Liver (tissue), 9 donors: ENCODE measurements around the gene PARVB. TPM values are rescaled to one million over a fixed set of nuclear protein-coding genes. Genes with fewer than 3 reads are reported as not detected.

Source experiments
- DNase-seq: peaks from one replicate; pipeline ENCODE4 v3.0.0-alpha.2; 2017; ENCODE audit warnings: low spot score
- H3K27ac ChIP-seq, 2 donors: one replicate each; pipeline ENCODE4 v1.7.0; 2013; ENCODE audit warnings: inconsistent platforms in 2 of 2, low read length in 2 of 2, control low read depth in 1 of 2, low read depth in 1 of 2, mild to moderate bottlenecking in 1 of 2
- H3K27me3 ChIP-seq, 4 donors: one replicate each; pipeline versions ENCODE4 v1.6.1 to v1.7.0; 2013; ENCODE audit warnings: low read length in 3 of 4, inconsistent platforms in 1 of 4, mild to moderate bottlenecking in 1 of 4, moderate library complexity in 1 of 4; ENCODE audit not compliant: control insufficient read depth in 4 of 4, insufficient read depth in 4 of 4
- H3K36me3 ChIP-seq, 4 donors: one replicate each; pipeline versions ENCODE4 v1.6.1 to v1.7.0; 2013; ENCODE audit warnings: low read length in 3 of 4, mild to moderate bottlenecking in 3 of 4, low read depth in 1 of 4, moderate library complexity in 1 of 4; ENCODE audit not compliant: control insufficient read depth in 4 of 4, insufficient read depth in 3 of 4
- H3K4me1 ChIP-seq, 4 donors: one replicate each; pipeline versions ENCODE4 v1.6.1 to v1.7.0; 2013; ENCODE audit warnings: low read length in 3 of 4, mild to moderate bottlenecking in 3 of 4, moderate library complexity in 1 of 4; ENCODE audit not compliant: control insufficient read depth in 4 of 4, insufficient read depth in 4 of 4
- H3K4me3 ChIP-seq, 3 donors: one replicate each; pipeline versions ENCODE4 v1.6.1 to v1.7.0; 2013; ENCODE audit warnings: low read length in 3 of 3, control low read depth in 1 of 3, low read depth in 1 of 3, mild to moderate bottlenecking in 1 of 3
- H3K9ac ChIP-seq, 2 donors: one replicate each; pipeline ENCODE4 v1.7.0; 2013; ENCODE audit warnings: low read length in 2 of 2, mild to moderate bottlenecking in 2 of 2, moderate library complexity in 2 of 2, control low read depth in 1 of 2, low read depth in 1 of 2
- H3K9me3 ChIP-seq, 4 donors: one replicate each; pipeline versions ENCODE4 v1.6.1 to v1.7.0; 2013; ENCODE audit warnings: low read length in 3 of 4; ENCODE audit not compliant: control insufficient read depth in 4 of 4
- ATF3 ChIP-seq: IDR thresholded peaks from 2 replicates; pipeline ENCODE4 v1.6.1; 2016; ENCODE audit warnings: antibody characterized with exemption
- CTCF ChIP-seq: fragments of 150-350 bp; IDR thresholded peaks from 2 replicates; pipeline ENCODE4 v1.5.1; 2017; ENCODE audit warnings: improper control_type of control experiment, low read depth, low read length; ENCODE audit not compliant: missing input control
- EGR1 ChIP-seq, 2 donors: IDR thresholded peaks; 2 replicates each; pipeline ENCODE4 v1.6.1; 2016 to 2018; ENCODE audit warnings: antibody characterized with exemption in 2 of 2, low read depth in 2 of 2
- FOXA1 ChIP-seq: IDR thresholded peaks from 2 replicates; pipeline ENCODE4 v1.6.1; 2016; ENCODE audit warnings: antibody characterized with exemption
- FOXA2 ChIP-seq: IDR thresholded peaks from 2 replicates; pipeline ENCODE4 v1.6.1; 2016; ENCODE audit warnings: antibody characterized with exemption
- GABPA ChIP-seq, 2 donors: IDR thresholded peaks in 1 of 2; conservative IDR thresholded peaks in 1 of 2; 2 replicates each; pipeline ENCODE4 v1.6.1; 2016; ENCODE audit warnings: antibody characterized with exemption in 2 of 2, mild to moderate bottlenecking in 1 of 2, moderate library complexity in 1 of 2
- HNF4A ChIP-seq, 2 donors: conservative IDR thresholded peaks; 2 replicates each; pipeline ENCODE4 v1.6.1; 2016; ENCODE audit warnings: antibody characterized with exemption in 2 of 2, mild to moderate bottlenecking in 2 of 2
- MAX ChIP-seq: IDR thresholded peaks from 2 replicates; pipeline ENCODE4 v1.6.1; 2016; ENCODE audit warnings: antibody characterized with exemption
- RXRA ChIP-seq, 2 donors: IDR thresholded peaks; 2 replicates each; pipeline ENCODE4 v1.6.1; 2017 to 2018; ENCODE audit warnings: antibody characterized with exemption in 2 of 2, mild to moderate bottlenecking in 1 of 2
- SP1 ChIP-seq: IDR thresholded peaks from 2 replicates; pipeline ENCODE4 v1.6.1; 2018; ENCODE audit warnings: antibody characterized with exemption, mild to moderate bottlenecking
- TAF1 ChIP-seq: conservative IDR thresholded peaks from 2 replicates; pipeline ENCODE4 v1.6.1; 2016; ENCODE audit warnings: antibody characterized with exemption, mild to moderate bottlenecking
- WGBS: extraction: QIAGEN DNeasy Blood & Tissue Kit; methylation state at CpG from one replicate; pipeline ENCODE4 v1.1.7; 2013; 5-methylcytosine and 5-hydroxymethylcytosine counted together
- polyA plus RNA-seq, 2 donors: library from polyadenylated mRNA; stranded (reverse) in 1 of 2; unstranded in 1 of 2; fragments of 200-250 nt in 1 of 2; fragments of >200 nt in 1 of 2; fragmentation: Nextera tagmentation in 1 of 2; extraction: Ambion mirVana in 1 of 2; gene quantifications; one replicate each; pipeline versions ENCODE4 v1.2.1 to v1.2.3, GENCODE V29; 2013 to 2015
- total RNA-seq, 2 donors: library from RNA; depleted of rRNA; stranded (reverse); fragments of >200 nt; gene quantifications; one replicate each; pipeline ENCODE4 v1.2.3, GENCODE V29; 2014
- TF ChIP-seq, protein P1 (sequence below): IDR thresholded peaks from 2 replicates; pipeline ENCODE4 v1.6.1; 2016; ENCODE audit warnings: antibody characterized with exemption
- TF ChIP-seq, protein P2 (sequence below): IDR thresholded peaks from 2 replicates; pipeline ENCODE4 v1.6.1; 2016; ENCODE audit warnings: antibody characterized with exemption, mild to moderate bottlenecking
- donor health status: healthy.
- donor health status: healthy.
- donor health status: healthy.
- donor health status: healthy.
- donor health status: healthy.

PARVB gene
- total and polyA plus RNA-seq, 4 donors: 3.2 to 55.5 (median 17.7) TPM

DNA sequence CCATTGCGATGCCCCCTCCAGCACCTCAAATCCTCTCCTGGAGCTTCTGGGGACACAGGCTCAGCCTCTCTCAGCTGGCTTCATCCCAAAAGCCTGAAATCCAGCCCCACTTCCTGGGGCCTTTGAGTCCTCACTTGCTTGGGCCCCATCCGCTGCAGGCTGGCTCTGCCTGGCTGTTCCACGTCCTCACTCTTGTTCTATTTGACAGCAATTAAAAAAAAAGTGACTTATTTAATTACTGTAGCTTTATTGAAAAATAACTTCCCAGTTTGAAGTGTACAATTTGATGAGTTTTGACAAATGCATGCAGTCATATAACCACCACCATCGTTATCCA, 183.8 kb downstream of the PARVB start:
- no peak overlapping the region for H3K27ac ChIP-seq
- H3K27me3 ChIP-seq: no peaks in the 10 kb centered on the region
- H3K4me3 ChIP-seq: no peak overlapping the region
- H3K4me1 ChIP-seq: no peaks in the 10 kb centered on the region
- H3K9ac ChIP-seq: no peak overlapping the region
- WGBS: 84% methylated on average over 4 of the region's 4 CpGs
- no peak for TF ChIP-seq ATF3
- TF ChIP-seq, protein P1, sequence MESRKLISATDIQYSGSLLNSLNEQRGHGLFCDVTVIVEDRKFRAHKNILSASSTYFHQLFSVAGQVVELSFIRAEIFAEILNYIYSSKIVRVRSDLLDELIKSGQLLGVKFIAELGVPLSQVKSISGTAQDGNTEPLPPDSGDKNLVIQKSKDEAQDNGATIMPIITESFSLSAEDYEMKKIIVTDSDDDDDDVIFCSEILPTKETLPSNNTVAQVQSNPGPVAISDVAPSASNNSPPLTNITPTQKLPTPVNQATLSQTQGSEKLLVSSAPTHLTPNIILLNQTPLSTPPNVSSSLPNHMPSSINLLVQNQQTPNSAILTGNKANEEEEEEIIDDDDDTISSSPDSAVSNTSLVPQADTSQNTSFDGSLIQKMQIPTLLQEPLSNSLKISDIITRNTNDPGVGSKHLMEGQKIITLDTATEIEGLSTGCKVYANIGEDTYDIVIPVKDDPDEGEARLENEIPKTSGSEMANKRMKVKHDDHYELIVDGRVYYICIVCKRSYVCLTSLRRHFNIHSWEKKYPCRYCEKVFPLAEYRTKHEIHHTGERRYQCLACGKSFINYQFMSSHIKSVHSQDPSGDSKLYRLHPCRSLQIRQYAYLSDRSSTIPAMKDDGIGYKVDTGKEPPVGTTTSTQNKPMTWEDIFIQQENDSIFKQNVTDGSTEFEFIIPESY: no peak
- TF ChIP-seq GABPA (IDR thresholded peaks at IDR 0.05 in 1 of 2, conservative IDR thresholded peaks at IDR 0.05 in 1 of 2): no peak
- TF ChIP-seq FOXA1: no peak
- TF ChIP-seq EGR1 (IDR thresholded peaks at IDR 0.05; ENCODE audit: low read depth in 2 of 2): no peak
- TF ChIP-seq CTCF: no peak
- no peak for TF ChIP-seq MAX
- H3K9me3 ChIP-seq: peaks cover 0 to 5% (median 3%) of the 10 kb centered on the region in 4 donors
- no peak for DNase-seq
- H3K36me3 ChIP-seq: no peaks in the 10 kb centered on the region

DNA sequence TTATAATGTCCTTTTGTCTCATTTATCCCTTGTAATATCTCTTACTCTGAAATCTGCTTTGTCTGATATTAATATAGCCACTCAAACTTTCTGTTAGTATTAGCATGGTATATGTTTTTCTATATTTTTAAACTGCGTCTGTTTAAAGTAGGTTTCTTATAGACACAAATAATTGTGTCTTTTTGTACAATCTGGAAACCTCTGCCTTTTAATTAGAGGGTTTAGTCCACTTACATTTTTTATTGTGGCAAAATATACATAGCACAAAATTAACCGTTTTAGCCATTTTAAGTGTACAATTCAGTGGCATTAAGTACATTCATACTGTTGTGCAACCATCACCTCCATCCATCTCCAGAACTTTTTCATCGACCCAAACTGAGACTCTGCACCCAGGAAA, 185.2 kb downstream of the PARVB start:
- TF ChIP-seq, protein P1: no peak
- TF ChIP-seq FOXA2: no peak
- TF ChIP-seq RXRA (IDR thresholded peaks at IDR 0.05): no peak
- TF ChIP-seq GABPA (IDR thresholded peaks at IDR 0.05 in 1 of 2, conservative IDR thresholded peaks at IDR 0.05 in 1 of 2): no peak
- TF ChIP-seq HNF4A (conservative IDR thresholded peaks at IDR 0.05): no peak
- TF ChIP-seq SP1: no peak
- Histone ChIP-seq H3K27me3 (no peaks in the 10 kb centered on the region), H3K4me1 (no peaks in the 10 kb centered on the region), H3K36me3 (no peaks in the 10 kb centered on the region), H3K9me3 (peaks cover 0 to 5% (median 3%) of the 10 kb centered on the region in 4 donors), H3K9ac (no peak overlapping the region), H3K27ac (no peak overlapping the region), H3K4me3 (no peak overlapping the region)
- 76% methylated on average over 3 of the region's 3 CpGs for WGBS
- no peak for DNase-seq

GRCh38 chr22:44210722-44211121, 186.6 kb downstream of the PARVB start:
- Histone ChIP-seq H3K9me3 (peaks cover 2 to 5% (median 3%) of the 10 kb centered on the region in 4 donors), H3K4me1 (no peaks in the 10 kb centered on the region), H3K36me3 (no peaks in the 10 kb centered on the region), H3K27ac (no peak overlapping the region), H3K4me3 (no peak overlapping the region), H3K9ac (no peak overlapping the region), H3K27me3 (no peaks in the 10 kb centered on the region)
- WGBS: 79% methylated on average over 4 of the region's 4 CpGs
- no peak for DNase-seq
- TF ChIP-seq ATF3 (no peak), TAF1 (no peak), EGR1 (IDR thresholded peaks at IDR 0.05; ENCODE audit: low read depth in 2 of 2) (no peak), HNF4A (conservative IDR thresholded peaks at IDR 0.05) (no peak)
- TF ChIP-seq, protein P2, sequence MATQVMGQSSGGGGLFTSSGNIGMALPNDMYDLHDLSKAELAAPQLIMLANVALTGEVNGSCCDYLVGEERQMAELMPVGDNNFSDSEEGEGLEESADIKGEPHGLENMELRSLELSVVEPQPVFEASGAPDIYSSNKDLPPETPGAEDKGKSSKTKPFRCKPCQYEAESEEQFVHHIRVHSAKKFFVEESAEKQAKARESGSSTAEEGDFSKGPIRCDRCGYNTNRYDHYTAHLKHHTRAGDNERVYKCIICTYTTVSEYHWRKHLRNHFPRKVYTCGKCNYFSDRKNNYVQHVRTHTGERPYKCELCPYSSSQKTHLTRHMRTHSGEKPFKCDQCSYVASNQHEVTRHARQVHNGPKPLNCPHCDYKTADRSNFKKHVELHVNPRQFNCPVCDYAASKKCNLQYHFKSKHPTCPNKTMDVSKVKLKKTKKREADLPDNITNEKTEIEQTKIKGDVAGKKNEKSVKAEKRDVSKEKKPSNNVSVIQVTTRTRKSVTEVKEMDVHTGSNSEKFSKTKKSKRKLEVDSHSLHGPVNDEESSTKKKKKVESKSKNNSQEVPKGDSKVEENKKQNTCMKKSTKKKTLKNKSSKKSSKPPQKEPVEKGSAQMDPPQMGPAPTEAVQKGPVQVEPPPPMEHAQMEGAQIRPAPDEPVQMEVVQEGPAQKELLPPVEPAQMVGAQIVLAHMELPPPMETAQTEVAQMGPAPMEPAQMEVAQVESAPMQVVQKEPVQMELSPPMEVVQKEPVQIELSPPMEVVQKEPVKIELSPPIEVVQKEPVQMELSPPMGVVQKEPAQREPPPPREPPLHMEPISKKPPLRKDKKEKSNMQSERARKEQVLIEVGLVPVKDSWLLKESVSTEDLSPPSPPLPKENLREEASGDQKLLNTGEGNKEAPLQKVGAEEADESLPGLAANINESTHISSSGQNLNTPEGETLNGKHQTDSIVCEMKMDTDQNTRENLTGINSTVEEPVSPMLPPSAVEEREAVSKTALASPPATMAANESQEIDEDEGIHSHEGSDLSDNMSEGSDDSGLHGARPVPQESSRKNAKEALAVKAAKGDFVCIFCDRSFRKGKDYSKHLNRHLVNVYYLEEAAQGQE: no peak
- TF ChIP-seq, protein P1: no peak
